ENCODE measurements around the gene SF3B5. TPM values are rescaled to one million over a fixed set of nuclear protein-coding genes. Genes with fewer than 3 reads are reported as not detected.

SF3B5 gene
- total and polyA plus RNA-seq, 2 experiments from 2014 or later: 151 to 183 TPM

DNA sequence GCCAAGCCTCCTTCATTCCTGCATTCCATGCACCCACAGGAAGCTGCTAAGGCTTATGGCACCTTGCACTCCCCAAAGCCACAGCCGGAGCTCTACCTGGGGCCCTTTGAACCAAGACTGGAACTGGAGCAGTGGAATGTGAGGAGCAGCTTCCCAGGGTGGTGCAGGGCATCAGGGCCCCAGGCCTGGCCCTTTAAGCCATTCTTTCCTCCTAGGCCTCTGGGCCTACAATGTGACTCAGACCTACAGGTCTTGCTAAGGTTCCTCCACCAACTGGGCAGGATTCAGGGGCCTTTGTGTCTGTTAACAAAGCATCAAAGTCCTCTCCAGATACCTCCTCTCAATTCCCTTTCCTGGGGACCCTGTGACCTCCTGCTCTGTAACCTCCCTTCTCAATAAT is 36.2 kb downstream of the SF3B5 start:
- H3K9me3 Mint-ChIP-seq: 0 out of 3 replicates have a peak, but pooled peaks cover 2% of the 10 kb centered on the region
- H3K4me1 Mint-ChIP-seq: peaks cover 27% of the 10 kb centered on the region
- H3K27me3 Mint-ChIP-seq (ENCODE audit: insufficient read depth, low read depth, poor library complexity): peaks cover 25% of the 10 kb centered on the region
- TF ChIP-seq, protein P1, sequence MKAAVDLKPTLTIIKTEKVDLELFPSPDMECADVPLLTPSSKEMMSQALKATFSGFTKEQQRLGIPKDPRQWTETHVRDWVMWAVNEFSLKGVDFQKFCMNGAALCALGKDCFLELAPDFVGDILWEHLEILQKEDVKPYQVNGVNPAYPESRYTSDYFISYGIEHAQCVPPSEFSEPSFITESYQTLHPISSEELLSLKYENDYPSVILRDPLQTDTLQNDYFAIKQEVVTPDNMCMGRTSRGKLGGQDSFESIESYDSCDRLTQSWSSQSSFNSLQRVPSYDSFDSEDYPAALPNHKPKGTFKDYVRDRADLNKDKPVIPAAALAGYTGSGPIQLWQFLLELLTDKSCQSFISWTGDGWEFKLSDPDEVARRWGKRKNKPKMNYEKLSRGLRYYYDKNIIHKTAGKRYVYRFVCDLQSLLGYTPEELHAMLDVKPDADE (IDR thresholded peaks at IDR 0.05): no peak
- no peak for TF ChIP-seq JUNB (IDR thresholded peaks at IDR 0.05; ENCODE audit: unreplicated experiment)
- TF ChIP-seq, protein P2, sequence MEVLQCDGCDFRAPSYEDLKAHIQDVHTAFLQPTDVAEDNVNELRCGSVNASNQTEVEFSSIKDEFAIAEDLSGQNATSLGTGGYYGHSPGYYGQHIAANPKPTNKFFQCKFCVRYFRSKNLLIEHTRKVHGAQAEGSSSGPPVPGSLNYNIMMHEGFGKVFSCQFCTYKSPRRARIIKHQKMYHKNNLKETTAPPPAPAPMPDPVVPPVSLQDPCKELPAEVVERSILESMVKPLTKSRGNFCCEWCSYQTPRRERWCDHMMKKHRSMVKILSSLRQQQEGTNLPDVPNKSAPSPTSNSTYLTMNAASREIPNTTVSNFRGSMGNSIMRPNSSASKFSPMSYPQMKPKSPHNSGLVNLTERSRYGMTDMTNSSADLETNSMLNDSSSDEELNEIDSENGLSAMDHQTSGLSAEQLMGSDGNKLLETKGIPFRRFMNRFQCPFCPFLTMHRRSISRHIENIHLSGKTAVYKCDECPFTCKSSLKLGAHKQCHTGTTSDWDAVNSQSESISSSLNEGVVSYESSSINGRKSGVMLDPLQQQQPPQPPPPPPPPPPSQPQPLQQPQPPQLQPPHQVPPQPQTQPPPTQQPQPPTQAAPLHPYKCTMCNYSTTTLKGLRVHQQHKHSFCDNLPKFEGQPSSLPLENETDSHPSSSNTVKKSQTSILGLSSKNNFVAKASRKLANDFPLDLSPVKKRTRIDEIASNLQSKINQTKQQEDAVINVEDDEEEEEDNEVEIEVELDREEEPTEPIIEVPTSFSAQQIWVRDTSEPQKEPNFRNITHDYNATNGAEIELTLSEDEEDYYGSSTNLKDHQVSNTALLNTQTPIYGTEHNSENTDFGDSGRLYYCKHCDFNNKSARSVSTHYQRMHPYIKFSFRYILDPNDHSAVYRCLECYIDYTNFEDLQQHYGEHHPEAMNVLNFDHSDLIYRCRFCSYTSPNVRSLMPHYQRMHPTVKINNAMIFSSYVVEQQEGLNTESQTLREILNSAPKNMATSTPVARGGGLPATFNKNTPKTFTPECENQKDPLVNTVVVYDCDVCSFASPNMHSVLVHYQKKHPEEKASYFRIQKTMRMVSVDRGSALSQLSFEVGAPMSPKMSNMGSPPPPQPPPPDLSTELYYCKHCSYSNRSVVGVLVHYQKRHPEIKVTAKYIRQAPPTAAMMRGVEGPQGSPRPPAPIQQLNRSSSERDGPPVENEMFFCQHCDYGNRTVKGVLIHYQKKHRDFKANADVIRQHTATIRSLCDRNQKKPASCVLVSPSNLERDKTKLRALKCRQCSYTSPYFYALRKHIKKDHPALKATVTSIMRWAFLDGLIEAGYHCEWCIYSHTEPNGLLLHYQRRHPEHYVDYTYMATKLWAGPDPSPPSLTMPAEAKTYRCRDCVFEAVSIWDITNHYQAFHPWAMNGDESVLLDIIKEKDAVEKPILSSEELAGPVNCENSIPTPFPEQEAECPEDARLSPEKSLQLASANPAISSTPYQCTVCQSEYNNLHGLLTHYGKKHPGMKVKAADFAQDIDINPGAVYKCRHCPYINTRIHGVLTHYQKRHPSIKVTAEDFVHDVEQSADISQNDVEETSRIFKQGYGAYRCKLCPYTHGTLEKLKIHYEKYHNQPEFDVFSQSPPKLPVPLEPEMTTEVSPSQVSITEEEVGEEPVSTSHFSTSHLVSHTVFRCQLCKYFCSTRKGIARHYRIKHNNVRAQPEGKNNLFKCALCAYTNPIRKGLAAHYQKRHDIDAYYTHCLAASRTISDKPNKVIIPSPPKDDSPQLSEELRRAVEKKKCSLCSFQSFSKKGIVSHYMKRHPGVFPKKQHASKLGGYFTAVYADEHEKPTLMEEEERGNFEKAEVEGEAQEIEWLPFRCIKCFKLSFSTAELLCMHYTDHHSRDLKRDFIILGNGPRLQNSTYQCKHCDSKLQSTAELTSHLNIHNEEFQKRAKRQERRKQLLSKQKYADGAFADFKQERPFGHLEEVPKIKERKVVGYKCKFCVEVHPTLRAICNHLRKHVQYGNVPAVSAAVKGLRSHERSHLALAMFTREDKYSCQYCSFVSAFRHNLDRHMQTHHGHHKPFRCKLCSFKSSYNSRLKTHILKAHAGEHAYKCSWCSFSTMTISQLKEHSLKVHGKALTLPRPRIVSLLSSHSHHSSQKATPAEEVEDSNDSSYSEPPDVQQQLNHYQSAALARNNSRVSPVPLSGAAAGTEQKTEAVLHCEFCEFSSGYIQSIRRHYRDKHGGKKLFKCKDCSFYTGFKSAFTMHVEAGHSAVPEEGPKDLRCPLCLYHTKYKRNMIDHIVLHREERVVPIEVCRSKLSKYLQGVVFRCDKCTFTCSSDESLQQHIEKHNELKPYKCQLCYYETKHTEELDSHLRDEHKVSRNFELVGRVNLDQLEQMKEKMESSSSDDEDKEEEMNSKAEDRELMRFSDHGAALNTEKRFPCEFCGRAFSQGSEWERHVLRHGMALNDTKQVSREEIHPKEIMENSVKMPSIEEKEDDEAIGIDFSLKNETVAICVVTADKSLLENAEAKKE (CRISPR knock-in tag; IDR thresholded peaks at IDR 0.05): no peak
- TF ChIP-seq NANOG (IDR thresholded peaks at IDR 0.05; ENCODE audit: borderline replicate concordance): no peak
- no peak for TF ChIP-seq STAT1 (IDR thresholded peaks at IDR 0.05; ENCODE audit: unreplicated experiment)
- TF ChIP-seq EZH2 (IDR thresholded peaks at IDR 0.05; ENCODE audit: low read depth, unreplicated experiment): no peak
- no peak for TF ChIP-seq CREB1 (CRISPR knock-in tag; IDR thresholded peaks at IDR 0.05; ENCODE audit: low read depth)
- TF ChIP-seq, protein P3, sequence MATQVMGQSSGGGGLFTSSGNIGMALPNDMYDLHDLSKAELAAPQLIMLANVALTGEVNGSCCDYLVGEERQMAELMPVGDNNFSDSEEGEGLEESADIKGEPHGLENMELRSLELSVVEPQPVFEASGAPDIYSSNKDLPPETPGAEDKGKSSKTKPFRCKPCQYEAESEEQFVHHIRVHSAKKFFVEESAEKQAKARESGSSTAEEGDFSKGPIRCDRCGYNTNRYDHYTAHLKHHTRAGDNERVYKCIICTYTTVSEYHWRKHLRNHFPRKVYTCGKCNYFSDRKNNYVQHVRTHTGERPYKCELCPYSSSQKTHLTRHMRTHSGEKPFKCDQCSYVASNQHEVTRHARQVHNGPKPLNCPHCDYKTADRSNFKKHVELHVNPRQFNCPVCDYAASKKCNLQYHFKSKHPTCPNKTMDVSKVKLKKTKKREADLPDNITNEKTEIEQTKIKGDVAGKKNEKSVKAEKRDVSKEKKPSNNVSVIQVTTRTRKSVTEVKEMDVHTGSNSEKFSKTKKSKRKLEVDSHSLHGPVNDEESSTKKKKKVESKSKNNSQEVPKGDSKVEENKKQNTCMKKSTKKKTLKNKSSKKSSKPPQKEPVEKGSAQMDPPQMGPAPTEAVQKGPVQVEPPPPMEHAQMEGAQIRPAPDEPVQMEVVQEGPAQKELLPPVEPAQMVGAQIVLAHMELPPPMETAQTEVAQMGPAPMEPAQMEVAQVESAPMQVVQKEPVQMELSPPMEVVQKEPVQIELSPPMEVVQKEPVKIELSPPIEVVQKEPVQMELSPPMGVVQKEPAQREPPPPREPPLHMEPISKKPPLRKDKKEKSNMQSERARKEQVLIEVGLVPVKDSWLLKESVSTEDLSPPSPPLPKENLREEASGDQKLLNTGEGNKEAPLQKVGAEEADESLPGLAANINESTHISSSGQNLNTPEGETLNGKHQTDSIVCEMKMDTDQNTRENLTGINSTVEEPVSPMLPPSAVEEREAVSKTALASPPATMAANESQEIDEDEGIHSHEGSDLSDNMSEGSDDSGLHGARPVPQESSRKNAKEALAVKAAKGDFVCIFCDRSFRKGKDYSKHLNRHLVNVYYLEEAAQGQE (IDR thresholded peaks at IDR 0.05; ENCODE audit: unreplicated experiment): no peak
- TF ChIP-seq EZH2phosphoT487 (IDR thresholded peaks at IDR 0.05; ENCODE audit: unreplicated experiment): no peak
- TF ChIP-seq, protein P4, sequence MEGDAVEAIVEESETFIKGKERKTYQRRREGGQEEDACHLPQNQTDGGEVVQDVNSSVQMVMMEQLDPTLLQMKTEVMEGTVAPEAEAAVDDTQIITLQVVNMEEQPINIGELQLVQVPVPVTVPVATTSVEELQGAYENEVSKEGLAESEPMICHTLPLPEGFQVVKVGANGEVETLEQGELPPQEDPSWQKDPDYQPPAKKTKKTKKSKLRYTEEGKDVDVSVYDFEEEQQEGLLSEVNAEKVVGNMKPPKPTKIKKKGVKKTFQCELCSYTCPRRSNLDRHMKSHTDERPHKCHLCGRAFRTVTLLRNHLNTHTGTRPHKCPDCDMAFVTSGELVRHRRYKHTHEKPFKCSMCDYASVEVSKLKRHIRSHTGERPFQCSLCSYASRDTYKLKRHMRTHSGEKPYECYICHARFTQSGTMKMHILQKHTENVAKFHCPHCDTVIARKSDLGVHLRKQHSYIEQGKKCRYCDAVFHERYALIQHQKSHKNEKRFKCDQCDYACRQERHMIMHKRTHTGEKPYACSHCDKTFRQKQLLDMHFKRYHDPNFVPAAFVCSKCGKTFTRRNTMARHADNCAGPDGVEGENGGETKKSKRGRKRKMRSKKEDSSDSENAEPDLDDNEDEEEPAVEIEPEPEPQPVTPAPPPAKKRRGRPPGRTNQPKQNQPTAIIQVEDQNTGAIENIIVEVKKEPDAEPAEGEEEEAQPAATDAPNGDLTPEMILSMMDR (conservative IDR thresholded peaks at IDR 0.05; ENCODE audit: low read depth in 2 of 2): no peak
- TF ChIP-seq POLR2AphosphoS5 (IDR thresholded peaks at IDR 0.05; ENCODE audit: low read depth): no peak
- no peak for TF ChIP-seq ZNF114 (CRISPR knock-in tag; IDR thresholded peaks at IDR 0.05)
- TF ChIP-seq ZNF331 (CRISPR knock-in tag; IDR thresholded peaks at IDR 0.05; ENCODE audit: low read depth): no peak
- peaks cover 6% of the 10 kb centered on the region for H4K20me1 ChIP-seq (replicated peaks; ENCODE audit: insufficient read depth)
- no peaks in the 10 kb centered on the region for H3K36me3 Mint-ChIP-seq (ENCODE audit: low read depth)
- H3K27me3 ChIP-seq (ENCODE audit: insufficient read depth): peaks cover 41% of the 10 kb centered on the region
- no peaks in the 10 kb centered on the region for H3K79me2 ChIP-seq (replicated peaks; ENCODE audit: insufficient read depth)
- H3K27ac Mint-ChIP-seq: no peak overlapping the region
- no peaks in the 10 kb centered on the region for H3K36me3 ChIP-seq (ENCODE audit: insufficient read depth)
- no peak overlapping the region for H3K4me3 Mint-ChIP-seq
- 0 out of 2 replicates have a peak, but pooled peaks cover 6% of the 10 kb centered on the region for H3K9me2 ChIP-seq (ENCODE audit: insufficient read depth)
- no peak overlapping the region for H2AFZ ChIP-seq
- H3K27ac ChIP-seq (ENCODE audit: low read depth): no peak overlapping the region
- peaks cover 24% of the 10 kb centered on the region for H3K4me1 ChIP-seq (ENCODE audit: insufficient read depth)
- ATAC-seq: no peak
- no peak for DNase-seq (ENCODE audit: low spot score)
- no peak overlapping the region for H3K4me3 ChIP-seq
- H3F3A ChIP-seq (replicated peaks; ENCODE audit: low read depth): peaks cover 4% of the 10 kb centered on the region; the same call in 1 of the 2 replicates
- no peak overlapping the region for H3K4me2 ChIP-seq

All from GM23338 (cell line).